WTC11 (cell line): ENCODE data around the gene ANO2. TPM values are rescaled to one million over a fixed set of nuclear protein-coding genes. Genes with fewer than 3 reads are reported as not detected.

Source experiments
- ATAC-seq: fragments of 200-7000 bp; cut with Tn5 transposase; 2 replicates; pipeline ENCODE4 v1.10.0; 2021; ENCODE audit warnings: mild to moderate bottlenecking, moderate library complexity
- CTCF ChIA-PET: fragments of 300-600 bp; sonication (Branson Sonifier 250); formaldehyde crosslinking; loops from one replicate; lab custom pipeline; 2021; ENCODE audit warnings: antibody characterized with exemption; lab: Charles Lee
- POLR2A ChIA-PET: fragments of 350-600 bp; sonication (Branson Sonifier 250); formaldehyde crosslinking; loops from one replicate; lab custom pipeline; 2021; ENCODE audit warnings: antibody characterized with exemption; lab: Charles Lee
- DNase-seq: peaks from one replicate; pipeline ENCODE4 v3.0.0; 2021; ENCODE audit warnings: low spot score
- H3K27ac Mint-ChIP-seq: 2 replicates; pipeline ENCODE4 v1.8.0; 2021; ENCODE audit warnings: mixed read lengths
- H3K27me3 Mint-ChIP-seq: 2 replicates; pipeline ENCODE4 v1.8.0; 2021; ENCODE audit warnings: low read depth, mild to moderate bottlenecking, moderate library complexity, mixed read lengths
- H3K36me3 Mint-ChIP-seq: 2 replicates; pipeline ENCODE4 v1.8.0; 2021; ENCODE audit warnings: mixed read lengths
- H3K4me1 Mint-ChIP-seq: 2 replicates; pipeline ENCODE4 v1.8.0; 2022; ENCODE audit warnings: mixed read lengths
- H3K4me3 Mint-ChIP-seq: 2 replicates; pipeline ENCODE4 v1.8.0; 2021; ENCODE audit warnings: mild to moderate bottlenecking, moderate library complexity, mixed read lengths
- H3K9me3 Mint-ChIP-seq: 2 replicates; pipeline ENCODE4 v1.8.0; 2021; ENCODE audit warnings: mixed read lengths
- CREB1 ChIP-seq: sonication (generic); formaldehyde crosslinking; IDR thresholded peaks from 2 replicates; pipeline ENCODE4 v1.8.0; 2023; ENCODE audit warnings: mild to moderate bottlenecking, missing genetic modification reagents
- EMX1 ChIP-seq: fragments of 250-450 bp; sonication (Bioruptor Pico); IDR thresholded peaks from 2 replicates; pipeline ENCODE4 v1.8.0; 2021; ENCODE audit warnings: mild to moderate bottlenecking
- GRHL2 ChIP-seq: fragments of 250-450 bp; sonication (Bioruptor Pico); IDR thresholded peaks from 2 replicates; pipeline ENCODE4 v1.8.0; 2022; ENCODE audit warnings: mild to moderate bottlenecking, moderate library complexity; ENCODE audit not compliant: insufficient replicate concordance, severe bottlenecking
- MYBL2 ChIP-seq: sonication (generic); formaldehyde crosslinking; IDR thresholded peaks from 2 replicates; pipeline ENCODE4 v1.8.1; 2023; ENCODE audit warnings: mild to moderate bottlenecking, moderate library complexity, missing genetic modification reagents
- NFE2L1 ChIP-seq: sonication (generic); formaldehyde crosslinking; IDR thresholded peaks from 2 replicates; pipeline ENCODE4 v1.8.1; 2023; ENCODE audit warnings: missing genetic modification reagents
- SP1 ChIP-seq: sonication (generic); formaldehyde crosslinking; conservative IDR thresholded peaks from 2 replicates; pipeline ENCODE4 v1.8.1; 2022; ENCODE audit warnings: missing genetic modification reagents
- TEAD1 ChIP-seq: sonication (generic); formaldehyde crosslinking; IDR thresholded peaks from 2 replicates; pipeline ENCODE4 v1.8.0; 2022; ENCODE audit warnings: mild to moderate bottlenecking, missing genetic modification reagents
- ZNF138 ChIP-seq: sonication (generic); formaldehyde crosslinking; conservative IDR thresholded peaks from 2 replicates; pipeline ENCODE4 v1.8.1; 2022; ENCODE audit warnings: mild to moderate bottlenecking, moderate library complexity, missing genetic modification reagents
- ZNF263 ChIP-seq: sonication (generic); formaldehyde crosslinking; IDR thresholded peaks from 2 replicates; pipeline ENCODE4 v1.8.1; 2022; ENCODE audit warnings: low read depth, mild to moderate bottlenecking, moderate library complexity, missing genetic modification reagents
- ZNF671 ChIP-seq: fragments of 250-450 bp; sonication (Bioruptor Pico); IDR thresholded peaks from 2 replicates; pipeline ENCODE4 v1.8.0; 2021; ENCODE audit warnings: mild to moderate bottlenecking
- total RNA-seq: library from RNA; stranded (reverse); gene quantifications from 3 replicates; pipeline ENCODE4 v1.2.3, GENCODE V29; 2021
- TF ChIP-seq, protein P1 (sequence below): sonication (generic); formaldehyde crosslinking; IDR thresholded peaks from 2 replicates; pipeline ENCODE4 v1.8.0; 2023; ENCODE audit warnings: mild to moderate bottlenecking, missing genetic modification reagents
- TF ChIP-seq, protein P2 (sequence below): sonication (generic); formaldehyde crosslinking; IDR thresholded peaks from 2 replicates; pipeline ENCODE4 v1.8.0; 2023; ENCODE audit warnings: missing genetic modification reagents, mild to moderate bottlenecking, borderline replicate concordance
- TF ChIP-seq, protein P3 (sequence below): sonication (generic); formaldehyde crosslinking; conservative IDR thresholded peaks from 2 replicates; pipeline ENCODE4 v1.8.1; 2022; ENCODE audit warnings: mild to moderate bottlenecking, missing genetic modification reagents
- TF ChIP-seq, protein P4 (sequence below): fragments of 200-600 bp; IDR thresholded peaks from 2 replicates; pipeline ENCODE4 v1.8.0; 2022; ENCODE audit warnings: antibody characterized with exemption
- TF ChIP-seq, protein P5 (sequence below): sonication (generic); formaldehyde crosslinking; IDR thresholded peaks from 2 replicates; pipeline ENCODE4 v1.8.1; 2022; ENCODE audit warnings: low read depth, missing genetic modification reagents, borderline replicate concordance
- TF ChIP-seq, protein P6 (sequence below): sonication (generic); formaldehyde crosslinking; conservative IDR thresholded peaks from 2 replicates; pipeline ENCODE4 v1.8.1; 2023; ENCODE audit warnings: mild to moderate bottlenecking, low read depth, missing genetic modification reagents, moderate library complexity
- TF ChIP-seq, protein P7 (sequence below): fragments of 250-450 bp; sonication (Bioruptor Pico); IDR thresholded peaks from 2 replicates; pipeline ENCODE4 v1.9.0; 2021; ENCODE audit warnings: mild to moderate bottlenecking
- TF ChIP-seq, protein P8 (sequence below): fragments of 250-450 bp; sonication (Bioruptor Pico); IDR thresholded peaks from 2 replicates; pipeline ENCODE4 v2.1.2; 2022; ENCODE audit warnings: mild to moderate bottlenecking, moderate library complexity

ANO2 gene
- total RNA-seq, 1 experiment from 2014 or later: 2.8 TPM

DNA sequence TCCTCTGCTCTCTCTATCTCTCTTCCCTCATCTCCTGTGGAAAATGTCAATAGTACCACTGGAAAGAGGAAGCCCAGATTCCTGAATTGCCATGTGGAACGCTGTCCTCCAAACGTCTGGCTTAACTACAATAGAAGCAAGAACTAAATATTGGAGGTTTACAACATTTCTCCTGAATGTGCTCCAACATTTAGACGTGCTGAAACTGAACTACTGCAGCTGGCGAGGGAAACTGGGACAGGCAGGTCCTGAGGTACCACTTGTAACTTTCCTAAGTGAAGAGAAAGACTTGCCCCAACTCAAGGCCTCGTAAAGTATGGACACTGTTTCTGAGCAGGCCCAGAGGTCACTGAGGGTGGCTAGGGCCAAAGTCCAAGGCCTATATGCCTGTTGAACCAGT, 325.4 kb downstream of the ANO2 start:
- H3K4me3 Mint-ChIP-seq: no peak overlapping the region
- no peaks in the 10 kb centered on the region for H3K27me3 Mint-ChIP-seq
- H3K36me3 Mint-ChIP-seq: no peaks in the 10 kb centered on the region
- DNase-seq: no peak
- H3K27ac Mint-ChIP-seq: no peak overlapping the region
- no peaks in the 10 kb centered on the region for H3K9me3 Mint-ChIP-seq
- ChIA-PET POLR2A (no interaction called here), CTCF (no interaction called here)
- no peak for TF ChIP-seq GRHL2 (CRISPR knock-in tag)
- no peak for TF ChIP-seq NFE2L1
- TF ChIP-seq TEAD1: no peak
- TF ChIP-seq, protein P1, sequence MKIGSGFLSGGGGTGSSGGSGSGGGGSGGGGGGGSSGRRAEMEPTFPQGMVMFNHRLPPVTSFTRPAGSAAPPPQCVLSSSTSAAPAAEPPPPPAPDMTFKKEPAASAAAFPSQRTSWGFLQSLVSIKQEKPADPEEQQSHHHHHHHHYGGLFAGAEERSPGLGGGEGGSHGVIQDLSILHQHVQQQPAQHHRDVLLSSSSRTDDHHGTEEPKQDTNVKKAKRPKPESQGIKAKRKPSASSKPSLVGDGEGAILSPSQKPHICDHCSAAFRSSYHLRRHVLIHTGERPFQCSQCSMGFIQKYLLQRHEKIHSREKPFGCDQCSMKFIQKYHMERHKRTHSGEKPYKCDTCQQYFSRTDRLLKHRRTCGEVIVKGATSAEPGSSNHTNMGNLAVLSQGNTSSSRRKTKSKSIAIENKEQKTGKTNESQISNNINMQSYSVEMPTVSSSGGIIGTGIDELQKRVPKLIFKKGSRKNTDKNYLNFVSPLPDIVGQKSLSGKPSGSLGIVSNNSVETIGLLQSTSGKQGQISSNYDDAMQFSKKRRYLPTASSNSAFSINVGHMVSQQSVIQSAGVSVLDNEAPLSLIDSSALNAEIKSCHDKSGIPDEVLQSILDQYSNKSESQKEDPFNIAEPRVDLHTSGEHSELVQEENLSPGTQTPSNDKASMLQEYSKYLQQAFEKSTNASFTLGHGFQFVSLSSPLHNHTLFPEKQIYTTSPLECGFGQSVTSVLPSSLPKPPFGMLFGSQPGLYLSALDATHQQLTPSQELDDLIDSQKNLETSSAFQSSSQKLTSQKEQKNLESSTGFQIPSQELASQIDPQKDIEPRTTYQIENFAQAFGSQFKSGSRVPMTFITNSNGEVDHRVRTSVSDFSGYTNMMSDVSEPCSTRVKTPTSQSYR (CRISPR knock-in tag): no peak
- TF ChIP-seq CREB1 (CRISPR knock-in tag): no peak
- TF ChIP-seq, protein P2, sequence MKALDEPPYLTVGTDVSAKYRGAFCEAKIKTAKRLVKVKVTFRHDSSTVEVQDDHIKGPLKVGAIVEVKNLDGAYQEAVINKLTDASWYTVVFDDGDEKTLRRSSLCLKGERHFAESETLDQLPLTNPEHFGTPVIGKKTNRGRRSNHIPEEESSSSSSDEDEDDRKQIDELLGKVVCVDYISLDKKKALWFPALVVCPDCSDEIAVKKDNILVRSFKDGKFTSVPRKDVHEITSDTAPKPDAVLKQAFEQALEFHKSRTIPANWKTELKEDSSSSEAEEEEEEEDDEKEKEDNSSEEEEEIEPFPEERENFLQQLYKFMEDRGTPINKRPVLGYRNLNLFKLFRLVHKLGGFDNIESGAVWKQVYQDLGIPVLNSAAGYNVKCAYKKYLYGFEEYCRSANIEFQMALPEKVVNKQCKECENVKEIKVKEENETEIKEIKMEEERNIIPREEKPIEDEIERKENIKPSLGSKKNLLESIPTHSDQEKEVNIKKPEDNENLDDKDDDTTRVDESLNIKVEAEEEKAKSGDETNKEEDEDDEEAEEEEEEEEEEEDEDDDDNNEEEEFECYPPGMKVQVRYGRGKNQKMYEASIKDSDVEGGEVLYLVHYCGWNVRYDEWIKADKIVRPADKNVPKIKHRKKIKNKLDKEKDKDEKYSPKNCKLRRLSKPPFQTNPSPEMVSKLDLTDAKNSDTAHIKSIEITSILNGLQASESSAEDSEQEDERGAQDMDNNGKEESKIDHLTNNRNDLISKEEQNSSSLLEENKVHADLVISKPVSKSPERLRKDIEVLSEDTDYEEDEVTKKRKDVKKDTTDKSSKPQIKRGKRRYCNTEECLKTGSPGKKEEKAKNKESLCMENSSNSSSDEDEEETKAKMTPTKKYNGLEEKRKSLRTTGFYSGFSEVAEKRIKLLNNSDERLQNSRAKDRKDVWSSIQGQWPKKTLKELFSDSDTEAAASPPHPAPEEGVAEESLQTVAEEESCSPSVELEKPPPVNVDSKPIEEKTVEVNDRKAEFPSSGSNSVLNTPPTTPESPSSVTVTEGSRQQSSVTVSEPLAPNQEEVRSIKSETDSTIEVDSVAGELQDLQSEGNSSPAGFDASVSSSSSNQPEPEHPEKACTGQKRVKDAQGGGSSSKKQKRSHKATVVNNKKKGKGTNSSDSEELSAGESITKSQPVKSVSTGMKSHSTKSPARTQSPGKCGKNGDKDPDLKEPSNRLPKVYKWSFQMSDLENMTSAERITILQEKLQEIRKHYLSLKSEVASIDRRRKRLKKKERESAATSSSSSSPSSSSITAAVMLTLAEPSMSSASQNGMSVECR (CRISPR knock-in tag): no peak
- no peak for TF ChIP-seq MYBL2
- TF ChIP-seq ZNF671 (CRISPR knock-in tag): no peak
- TF ChIP-seq ZNF263 (CRISPR knock-in tag): no peak
- TF ChIP-seq SP1 (CRISPR knock-in tag): no peak
- TF ChIP-seq, protein P3, sequence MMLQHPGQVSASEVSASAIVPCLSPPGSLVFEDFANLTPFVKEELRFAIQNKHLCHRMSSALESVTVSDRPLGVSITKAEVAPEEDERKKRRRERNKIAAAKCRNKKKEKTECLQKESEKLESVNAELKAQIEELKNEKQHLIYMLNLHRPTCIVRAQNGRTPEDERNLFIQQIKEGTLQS (CRISPR knock-in tag): no peak
- TF ChIP-seq ZNF138: no peak
- TF ChIP-seq, protein P4, sequence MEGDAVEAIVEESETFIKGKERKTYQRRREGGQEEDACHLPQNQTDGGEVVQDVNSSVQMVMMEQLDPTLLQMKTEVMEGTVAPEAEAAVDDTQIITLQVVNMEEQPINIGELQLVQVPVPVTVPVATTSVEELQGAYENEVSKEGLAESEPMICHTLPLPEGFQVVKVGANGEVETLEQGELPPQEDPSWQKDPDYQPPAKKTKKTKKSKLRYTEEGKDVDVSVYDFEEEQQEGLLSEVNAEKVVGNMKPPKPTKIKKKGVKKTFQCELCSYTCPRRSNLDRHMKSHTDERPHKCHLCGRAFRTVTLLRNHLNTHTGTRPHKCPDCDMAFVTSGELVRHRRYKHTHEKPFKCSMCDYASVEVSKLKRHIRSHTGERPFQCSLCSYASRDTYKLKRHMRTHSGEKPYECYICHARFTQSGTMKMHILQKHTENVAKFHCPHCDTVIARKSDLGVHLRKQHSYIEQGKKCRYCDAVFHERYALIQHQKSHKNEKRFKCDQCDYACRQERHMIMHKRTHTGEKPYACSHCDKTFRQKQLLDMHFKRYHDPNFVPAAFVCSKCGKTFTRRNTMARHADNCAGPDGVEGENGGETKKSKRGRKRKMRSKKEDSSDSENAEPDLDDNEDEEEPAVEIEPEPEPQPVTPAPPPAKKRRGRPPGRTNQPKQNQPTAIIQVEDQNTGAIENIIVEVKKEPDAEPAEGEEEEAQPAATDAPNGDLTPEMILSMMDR: no peak
- H3K4me1 Mint-ChIP-seq: peaks cover 9% of the 10 kb centered on the region
- no peak for ATAC-seq

DNA sequence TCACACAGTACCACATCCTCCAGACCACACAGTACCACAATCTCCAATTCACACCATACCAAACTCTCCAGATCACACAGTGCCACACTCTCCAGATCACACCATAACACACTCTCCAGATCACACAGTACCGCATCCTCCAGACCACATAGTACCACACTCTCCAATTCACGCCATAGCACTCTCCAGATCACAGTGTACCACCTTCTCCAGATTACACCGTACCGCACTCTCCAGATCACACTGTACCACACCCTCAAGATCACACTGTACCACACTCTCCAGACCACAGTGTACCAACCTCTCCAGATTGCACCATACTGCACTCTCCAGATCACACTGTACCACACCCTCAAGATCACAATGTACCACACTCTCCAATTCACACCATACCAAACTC, 328.2 kb downstream of the ANO2 start:
- H3K27me3 Mint-ChIP-seq: no peaks in the 10 kb centered on the region
- H3K27ac Mint-ChIP-seq: no peak overlapping the region
- DNase-seq (no peak), ATAC-seq (no peak)
- ChIA-PET CTCF (no interaction called here), POLR2A (no interaction called here)
- H3K36me3 Mint-ChIP-seq: no peaks in the 10 kb centered on the region
- H3K9me3 Mint-ChIP-seq: no peaks in the 10 kb centered on the region
- no peak overlapping the region for H3K4me3 Mint-ChIP-seq
- H3K4me1 Mint-ChIP-seq: peaks cover 9% of the 10 kb centered on the region
- TF ChIP-seq, protein P5, sequence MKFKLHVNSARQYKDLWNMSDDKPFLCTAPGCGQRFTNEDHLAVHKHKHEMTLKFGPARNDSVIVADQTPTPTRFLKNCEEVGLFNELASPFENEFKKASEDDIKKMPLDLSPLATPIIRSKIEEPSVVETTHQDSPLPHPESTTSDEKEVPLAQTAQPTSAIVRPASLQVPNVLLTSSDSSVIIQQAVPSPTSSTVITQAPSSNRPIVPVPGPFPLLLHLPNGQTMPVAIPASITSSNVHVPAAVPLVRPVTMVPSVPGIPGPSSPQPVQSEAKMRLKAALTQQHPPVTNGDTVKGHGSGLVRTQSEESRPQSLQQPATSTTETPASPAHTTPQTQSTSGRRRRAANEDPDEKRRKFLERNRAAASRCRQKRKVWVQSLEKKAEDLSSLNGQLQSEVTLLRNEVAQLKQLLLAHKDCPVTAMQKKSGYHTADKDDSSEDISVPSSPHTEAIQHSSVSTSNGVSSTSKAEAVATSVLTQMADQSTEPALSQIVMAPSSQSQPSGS: no peak
- TF ChIP-seq EMX1: no peak
- TF ChIP-seq, protein P6, sequence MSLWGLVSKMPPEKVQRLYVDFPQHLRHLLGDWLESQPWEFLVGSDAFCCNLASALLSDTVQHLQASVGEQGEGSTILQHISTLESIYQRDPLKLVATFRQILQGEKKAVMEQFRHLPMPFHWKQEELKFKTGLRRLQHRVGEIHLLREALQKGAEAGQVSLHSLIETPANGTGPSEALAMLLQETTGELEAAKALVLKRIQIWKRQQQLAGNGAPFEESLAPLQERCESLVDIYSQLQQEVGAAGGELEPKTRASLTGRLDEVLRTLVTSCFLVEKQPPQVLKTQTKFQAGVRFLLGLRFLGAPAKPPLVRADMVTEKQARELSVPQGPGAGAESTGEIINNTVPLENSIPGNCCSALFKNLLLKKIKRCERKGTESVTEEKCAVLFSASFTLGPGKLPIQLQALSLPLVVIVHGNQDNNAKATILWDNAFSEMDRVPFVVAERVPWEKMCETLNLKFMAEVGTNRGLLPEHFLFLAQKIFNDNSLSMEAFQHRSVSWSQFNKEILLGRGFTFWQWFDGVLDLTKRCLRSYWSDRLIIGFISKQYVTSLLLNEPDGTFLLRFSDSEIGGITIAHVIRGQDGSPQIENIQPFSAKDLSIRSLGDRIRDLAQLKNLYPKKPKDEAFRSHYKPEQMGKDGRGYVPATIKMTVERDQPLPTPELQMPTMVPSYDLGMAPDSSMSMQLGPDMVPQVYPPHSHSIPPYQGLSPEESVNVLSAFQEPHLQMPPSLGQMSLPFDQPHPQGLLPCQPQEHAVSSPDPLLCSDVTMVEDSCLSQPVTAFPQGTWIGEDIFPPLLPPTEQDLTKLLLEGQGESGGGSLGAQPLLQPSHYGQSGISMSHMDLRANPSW (CRISPR knock-in tag): no peak
- TF ChIP-seq, protein P7, sequence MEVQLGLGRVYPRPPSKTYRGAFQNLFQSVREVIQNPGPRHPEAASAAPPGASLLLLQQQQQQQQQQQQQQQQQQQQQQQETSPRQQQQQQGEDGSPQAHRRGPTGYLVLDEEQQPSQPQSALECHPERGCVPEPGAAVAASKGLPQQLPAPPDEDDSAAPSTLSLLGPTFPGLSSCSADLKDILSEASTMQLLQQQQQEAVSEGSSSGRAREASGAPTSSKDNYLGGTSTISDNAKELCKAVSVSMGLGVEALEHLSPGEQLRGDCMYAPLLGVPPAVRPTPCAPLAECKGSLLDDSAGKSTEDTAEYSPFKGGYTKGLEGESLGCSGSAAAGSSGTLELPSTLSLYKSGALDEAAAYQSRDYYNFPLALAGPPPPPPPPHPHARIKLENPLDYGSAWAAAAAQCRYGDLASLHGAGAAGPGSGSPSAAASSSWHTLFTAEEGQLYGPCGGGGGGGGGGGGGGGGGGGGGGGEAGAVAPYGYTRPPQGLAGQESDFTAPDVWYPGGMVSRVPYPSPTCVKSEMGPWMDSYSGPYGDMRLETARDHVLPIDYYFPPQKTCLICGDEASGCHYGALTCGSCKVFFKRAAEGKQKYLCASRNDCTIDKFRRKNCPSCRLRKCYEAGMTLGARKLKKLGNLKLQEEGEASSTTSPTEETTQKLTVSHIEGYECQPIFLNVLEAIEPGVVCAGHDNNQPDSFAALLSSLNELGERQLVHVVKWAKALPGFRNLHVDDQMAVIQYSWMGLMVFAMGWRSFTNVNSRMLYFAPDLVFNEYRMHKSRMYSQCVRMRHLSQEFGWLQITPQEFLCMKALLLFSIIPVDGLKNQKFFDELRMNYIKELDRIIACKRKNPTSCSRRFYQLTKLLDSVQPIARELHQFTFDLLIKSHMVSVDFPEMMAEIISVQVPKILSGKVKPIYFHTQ (CRISPR knock-in tag): no peak
- TF ChIP-seq, protein P8, sequence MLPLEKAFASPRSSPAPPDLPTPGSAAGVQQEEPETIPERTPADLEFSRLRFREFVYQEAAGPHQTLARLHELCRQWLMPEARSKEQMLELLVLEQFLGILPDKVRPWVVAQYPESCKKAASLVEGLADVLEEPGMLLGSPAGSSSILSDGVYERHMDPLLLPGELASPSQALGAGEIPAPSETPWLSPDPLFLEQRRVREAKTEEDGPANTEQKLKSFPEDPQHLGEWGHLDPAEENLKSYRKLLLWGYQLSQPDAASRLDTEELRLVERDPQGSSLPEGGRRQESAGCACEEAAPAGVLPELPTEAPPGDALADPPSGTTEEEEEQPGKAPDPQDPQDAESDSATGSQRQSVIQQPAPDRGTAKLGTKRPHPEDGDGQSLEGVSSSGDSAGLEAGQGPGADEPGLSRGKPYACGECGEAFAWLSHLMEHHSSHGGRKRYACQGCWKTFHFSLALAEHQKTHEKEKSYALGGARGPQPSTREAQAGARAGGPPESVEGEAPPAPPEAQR: no peak
